Prostate gland (tissue), 2 donors: ENCODE data around the gene RPL19. TPM values are rescaled to one million over a fixed set of nuclear protein-coding genes. Genes with fewer than 3 reads are reported as not detected.

Experiments used
- DNase-seq: peaks from one replicate; pipeline ENCODE4 v3.0.0-alpha.2; 2019; ENCODE audit warnings: low spot score
- H3K27ac ChIP-seq, 2 donors: fragments of 200-600 bp; sonication (generic); 2 replicates each; pipeline ENCODE4 v1.5.1; 2017 to 2019
- H3K27me3 ChIP-seq: fragments of 200-600 bp; sonication (generic); replicated peaks from 2 replicates; pipeline ENCODE4 v1.5.1; 2019; ENCODE audit not compliant: insufficient read depth
- H3K36me3 ChIP-seq, 2 donors: fragments of 200-600 bp; sonication (generic); 1 replicate in 1 of 2; 2 replicates in 1 of 2; pipeline versions ENCODE4 v1.5.1 to v1.8.1; 2017 to 2019
- H3K4me1 ChIP-seq: fragments of 200-600 bp; sonication (generic); replicated peaks from 2 replicates; pipeline ENCODE4 v1.5.1; 2019
- H3K4me3 ChIP-seq, 2 donors: fragments of 200-600 bp; sonication (generic); 2 replicates each; pipeline ENCODE4 v1.5.1; 2017 to 2019
- H3K9me3 ChIP-seq: fragments of 200-600 bp; sonication (generic); 2 replicates; pipeline ENCODE4 v1.5.1; 2017
- POLR2A ChIP-seq: fragments of 450-650 bp; IDR thresholded peaks from one replicate; pipeline ENCODE4 v1.6.1; 2016; ENCODE audit warnings: antibody characterized with exemption, mild to moderate bottlenecking
- POLR2AphosphoS5 ChIP-seq: sonication (generic); formaldehyde crosslinking; IDR thresholded peaks from one replicate; pipeline ENCODE4 v1.6.1; 2017; ENCODE audit warnings: antibody characterized with exemption
- WGBS: methylation state at CpG from one replicate; pipeline ENCODE4 v1.1.5; 2018; 5-methylcytosine and 5-hydroxymethylcytosine counted together
- intact Hi-C: fragments of 100-400 bp; cut with DNase I; formaldehyde crosslinking; loops from one replicate; pipeline ENCODE4 v1.14.2; 2022
- total RNA-seq, 2 donors: library from RNA; depleted of rRNA; stranded (reverse); fragments of >200 nt; gene quantifications; one replicate each; pipeline ENCODE4 v1.1.0, GENCODE V29; 2016
- TF ChIP-seq, protein P1 (sequence below), 4 experiments: fragments of 200-600 bp in 2 of 4; fragments of 450-650 bp in 2 of 4; sonication (generic) in 2 of 4; IDR thresholded peaks; 1 replicate in 3 of 4; 2 replicates in 1 of 4; pipeline ENCODE4 v1.5.1; 2016 to 2019; ENCODE audit warnings: antibody characterized with exemption in 4 of 4, mild to moderate bottlenecking in 2 of 4, moderate library complexity in 2 of 4

Gene RPL19
- total RNA-seq, 2 donors from 2014 or later = 2,194 to 3,634 TPM

DNA sequence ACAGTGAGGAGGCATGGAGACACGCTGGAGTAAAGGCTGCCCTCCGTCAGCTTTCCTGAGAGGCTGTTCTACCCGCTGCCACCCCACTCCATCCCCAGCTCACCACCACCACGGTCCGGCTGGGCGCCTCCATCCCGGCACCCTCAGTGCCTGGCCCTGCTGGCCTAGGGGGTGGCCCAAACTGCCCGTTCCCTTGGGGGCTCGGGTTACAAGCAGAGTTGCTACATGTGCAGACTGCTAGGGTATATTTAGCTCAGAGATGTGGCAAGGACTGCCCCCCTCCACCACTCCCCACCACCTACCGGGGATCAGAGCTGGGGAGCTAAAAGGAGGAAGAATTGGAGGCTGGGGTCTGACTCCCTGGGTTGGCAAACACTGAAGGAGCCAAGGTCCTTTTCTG lies 6.7 kb upstream of the RPL19 start:
- H3K27ac ChIP-seq = no peak overlapping the region
- WGBS = 79% methylated on average over 10 of the region's 10 CpGs
- no peaks in the 10 kb centered on the region for H3K4me1 ChIP-seq
- no peak overlapping the region for H3K4me3 ChIP-seq
- no peaks in the 10 kb centered on the region for H3K27me3 ChIP-seq
- no peaks in the 10 kb centered on the region for H3K36me3 ChIP-seq
- no peaks in the 10 kb centered on the region for H3K9me3 ChIP-seq
- DNase-seq = no peak
- TF ChIP-seq, protein P1, sequence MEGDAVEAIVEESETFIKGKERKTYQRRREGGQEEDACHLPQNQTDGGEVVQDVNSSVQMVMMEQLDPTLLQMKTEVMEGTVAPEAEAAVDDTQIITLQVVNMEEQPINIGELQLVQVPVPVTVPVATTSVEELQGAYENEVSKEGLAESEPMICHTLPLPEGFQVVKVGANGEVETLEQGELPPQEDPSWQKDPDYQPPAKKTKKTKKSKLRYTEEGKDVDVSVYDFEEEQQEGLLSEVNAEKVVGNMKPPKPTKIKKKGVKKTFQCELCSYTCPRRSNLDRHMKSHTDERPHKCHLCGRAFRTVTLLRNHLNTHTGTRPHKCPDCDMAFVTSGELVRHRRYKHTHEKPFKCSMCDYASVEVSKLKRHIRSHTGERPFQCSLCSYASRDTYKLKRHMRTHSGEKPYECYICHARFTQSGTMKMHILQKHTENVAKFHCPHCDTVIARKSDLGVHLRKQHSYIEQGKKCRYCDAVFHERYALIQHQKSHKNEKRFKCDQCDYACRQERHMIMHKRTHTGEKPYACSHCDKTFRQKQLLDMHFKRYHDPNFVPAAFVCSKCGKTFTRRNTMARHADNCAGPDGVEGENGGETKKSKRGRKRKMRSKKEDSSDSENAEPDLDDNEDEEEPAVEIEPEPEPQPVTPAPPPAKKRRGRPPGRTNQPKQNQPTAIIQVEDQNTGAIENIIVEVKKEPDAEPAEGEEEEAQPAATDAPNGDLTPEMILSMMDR (IDR thresholded peaks at IDR 0.05) = no peak
- TF ChIP-seq POLR2AphosphoS5 (no peak), POLR2A (no peak)
- intact Hi-C loops = no loop called here

DNA sequence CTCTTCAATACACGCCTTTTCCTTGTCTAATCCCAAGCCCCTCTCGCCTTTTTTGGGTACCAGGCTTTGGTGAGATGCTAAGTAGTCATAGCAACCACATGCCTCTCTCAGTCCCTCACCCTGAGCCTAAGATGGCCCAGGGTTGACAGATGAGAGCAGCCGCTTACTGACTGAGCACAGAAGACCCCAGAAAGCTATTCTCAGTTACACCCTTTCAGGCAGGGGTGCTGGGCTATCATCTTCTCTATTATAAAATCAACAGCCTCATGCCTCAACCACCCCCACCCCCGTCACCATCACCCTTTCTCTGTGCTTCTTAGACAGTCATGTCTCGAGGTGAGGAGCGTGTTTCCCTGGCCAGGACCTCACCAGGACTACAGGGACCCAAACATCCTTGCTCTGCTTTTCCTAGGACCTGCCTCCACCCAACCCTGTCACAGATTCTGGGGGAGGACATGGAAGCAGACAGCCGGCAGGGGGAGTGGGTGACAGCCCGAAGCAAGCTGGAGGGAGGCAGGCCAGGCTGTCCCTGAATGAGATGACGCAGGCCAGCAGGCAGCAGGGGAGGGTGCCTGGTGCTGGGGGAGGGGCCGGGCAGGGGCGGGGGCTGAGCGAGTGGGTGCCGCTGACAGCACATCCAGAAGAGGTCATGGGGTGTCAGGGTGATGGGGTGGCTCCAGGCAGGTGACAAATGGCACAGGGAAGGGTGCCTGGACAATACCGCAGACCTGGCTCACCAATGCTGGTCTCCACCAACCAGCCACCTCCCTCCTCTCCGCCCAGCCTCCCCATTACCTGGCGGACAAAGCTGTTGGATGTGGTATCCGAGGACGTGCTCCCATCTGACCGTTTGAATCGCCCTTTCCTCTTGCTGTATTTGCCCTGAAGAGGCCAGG lies 5.7 kb upstream of the RPL19 start:
- TF ChIP-seq, protein P1 (IDR thresholded peaks at IDR 0.05) = no peak
- TF ChIP-seq POLR2AphosphoS5 (no peak), POLR2A (no peak)
- Histone ChIP-seq H3K27ac (no peak overlapping the region), H3K4me1 (no peaks in the 10 kb centered on the region), H3K36me3 (no peaks in the 10 kb centered on the region), H3K27me3 (no peaks in the 10 kb centered on the region), H3K4me3 (no peak overlapping the region), H3K9me3 (no peaks in the 10 kb centered on the region)
- WGBS = 54% methylated on average over 20 of the region's 20 CpGs
- intact Hi-C loops = no loop called here
- DNase-seq = no peak

DNA sequence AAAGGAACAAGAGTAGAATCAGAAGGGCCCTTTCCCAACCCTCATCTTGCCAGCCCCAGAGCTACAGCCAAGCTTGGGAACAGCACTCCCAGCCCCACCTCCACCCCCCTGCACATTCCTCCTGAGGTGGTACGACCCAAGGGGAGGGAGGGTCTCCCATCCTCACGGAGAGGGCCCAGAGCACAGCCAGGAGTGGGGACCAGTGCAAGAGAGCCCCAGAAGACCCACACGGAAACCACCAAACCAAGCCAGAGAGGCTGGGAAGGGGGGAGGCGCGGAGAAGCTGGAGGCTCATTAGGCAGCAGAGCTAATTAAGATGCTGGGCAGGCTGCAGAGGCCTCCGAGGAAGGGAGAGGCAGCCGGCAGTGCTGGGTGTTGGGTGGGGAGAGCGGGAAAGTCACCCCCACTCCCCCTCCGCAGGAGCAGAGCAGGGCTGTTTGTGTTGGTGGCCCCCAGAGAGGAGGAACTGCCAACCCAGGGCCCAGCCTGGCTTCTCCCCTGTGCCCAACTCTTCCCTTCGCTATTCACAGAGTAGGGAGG lies 5.0 kb upstream of the RPL19 start:
- 61% methylated on average over 10 of the region's 10 CpGs for WGBS
- no peak overlapping the region for H3K27ac ChIP-seq
- intact Hi-C loops = no loop called here

DNA sequence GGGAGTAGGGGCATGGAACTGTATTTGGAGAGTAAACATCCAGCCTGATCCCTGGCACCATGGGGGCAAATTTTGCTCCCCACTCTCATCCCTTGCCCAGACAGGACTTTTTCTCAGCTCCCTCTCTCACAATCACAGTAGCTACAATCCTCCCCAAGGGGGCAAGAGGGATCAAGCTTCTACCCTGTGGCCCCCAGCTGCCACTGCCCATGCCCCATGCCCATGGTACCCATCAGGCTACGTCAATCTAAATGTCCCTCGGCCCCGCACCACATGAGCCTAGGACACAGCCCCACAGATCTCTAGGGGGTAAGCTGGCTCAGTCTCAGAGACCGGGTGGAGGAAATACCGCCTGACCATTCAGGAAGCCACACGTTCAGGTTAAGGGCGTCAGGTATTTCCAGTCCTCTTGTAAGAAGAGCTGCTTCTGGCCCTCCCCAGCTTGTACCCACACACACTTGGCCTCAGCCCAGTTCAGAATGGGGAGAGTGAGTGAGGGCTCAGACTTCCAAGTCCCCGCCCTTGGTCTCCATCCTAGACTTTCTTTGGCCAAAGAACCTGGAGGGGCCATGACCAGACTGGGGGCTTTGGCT lies 4.4 kb upstream of the RPL19 start:
- H3K27me3 ChIP-seq = no peaks in the 10 kb centered on the region
- WGBS = 63% methylated on average over 8 of the region's 8 CpGs
- H3K27ac ChIP-seq = no peak overlapping the region
- intact Hi-C loops = loop anchor here (2.0 kb wide), 1 partner anchor 41 kb away; no protein-coding TSS in a partner anchor
- no peaks in the 10 kb centered on the region for H3K9me3 ChIP-seq
- H3K36me3 ChIP-seq = no peaks in the 10 kb centered on the region
- no peak overlapping the region for H3K4me3 ChIP-seq
- H3K4me1 ChIP-seq = no peaks in the 10 kb centered on the region
- TF ChIP-seq POLR2AphosphoS5 (no peak), POLR2A (no peak)
- TF ChIP-seq, protein P1 (IDR thresholded peaks at IDR 0.05) = no peak
- DNase-seq = no peak

More for the DNA sequence above, 5.0 kb upstream of the RPL19 start:
- TF ChIP-seq POLR2AphosphoS5 = no peak
- Histone ChIP-seq H3K4me3 (no peak overlapping the region), H3K27me3 (no peaks in the 10 kb centered on the region), H3K9me3 (no peaks in the 10 kb centered on the region), H3K4me1 (no peaks in the 10 kb centered on the region), H3K36me3 (no peaks in the 10 kb centered on the region)
- DNase-seq = no peak

DNA sequence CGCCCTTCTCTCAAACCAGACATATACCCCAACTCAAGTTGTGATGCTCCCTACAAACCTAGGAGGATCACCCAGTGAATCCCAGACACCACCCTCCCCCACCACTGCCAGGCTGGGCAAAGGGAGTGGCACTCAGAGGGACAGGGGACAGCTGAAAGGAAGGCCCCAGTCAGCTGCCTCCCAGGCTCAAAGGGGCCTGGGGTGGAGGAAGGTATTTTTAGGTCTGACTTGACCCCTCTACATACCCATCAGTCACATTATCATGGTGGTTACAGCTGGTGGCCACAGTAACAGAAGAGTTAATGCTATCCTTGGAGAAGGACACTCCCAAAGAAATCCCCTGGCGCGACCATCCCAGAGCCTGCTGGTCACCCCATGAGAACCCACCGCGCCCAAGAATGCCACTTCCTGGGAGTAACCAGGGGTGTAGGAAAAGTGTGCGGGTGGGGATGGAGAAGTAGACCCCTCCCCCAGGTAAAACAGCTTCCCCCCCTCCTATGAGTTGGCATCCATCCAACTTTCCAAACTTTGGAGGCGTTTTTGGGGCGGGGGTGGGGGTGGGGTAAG lies 3.8 kb upstream of the RPL19 start:
- 19% methylated on average over 8 of the region's 8 CpGs for WGBS
- H3K4me1 ChIP-seq = no peaks in the 10 kb centered on the region
- no peaks in the 10 kb centered on the region for H3K9me3 ChIP-seq
- no peaks in the 10 kb centered on the region for H3K27me3 ChIP-seq
- H3K27ac ChIP-seq = peak overlapping the region in 1 of 2 donors; percentile 61
- no peaks in the 10 kb centered on the region for H3K36me3 ChIP-seq
- no peak for DNase-seq
- H3K4me3 ChIP-seq = peak overlapping the region; percentile 60 to 67
- intact Hi-C loops = loop anchor here (2.0 kb wide), 1 partner anchor 42 kb away; no protein-coding TSS in a partner anchor
- TF ChIP-seq POLR2AphosphoS5 = no peak
- no peak for TF ChIP-seq POLR2A
- TF ChIP-seq, protein P1 (IDR thresholded peaks at IDR 0.05) = no peak
